Lower leg skin (tissue), 4 donors: ENCODE results near the gene DUSP22. TPM values are rescaled to one million over a fixed set of nuclear protein-coding genes. Genes with fewer than 3 reads are reported as not detected.

Experiments
- DNase-seq, 2 donors: peaks; one replicate each; pipeline ENCODE4 v3.0.0-alpha.2; 2019; ENCODE audit warnings: low spot score in 2 of 2
- H3K4me3 ChIP-seq: fragments of 200-600 bp; sonication (generic); 2 replicates; pipeline ENCODE4 v1.5.1; 2017; ENCODE audit warnings: mild to moderate bottlenecking, low read depth; ENCODE audit not compliant: poor library complexity, severe bottlenecking
- CTCF ChIP-seq, 3 donors: fragments of 450-650 bp; IDR thresholded peaks; one replicate each; pipeline ENCODE4 v1.5.1; 2016; ENCODE audit warnings: antibody characterized with exemption in 3 of 3, mild to moderate bottlenecking in 3 of 3, moderate library complexity in 2 of 3
- POLR2A ChIP-seq, 2 donors: fragments of 450-650 bp; IDR thresholded peaks; one replicate each; pipeline ENCODE4 v1.6.1; 2016 to 2017; ENCODE audit warnings: antibody characterized with exemption in 2 of 2, mild to moderate bottlenecking in 1 of 2, moderate library complexity in 1 of 2
- WGBS, 2 donors: methylation state at CpG; one replicate each; pipeline ENCODE4 v1.1.5; 2018; 5-methylcytosine and 5-hydroxymethylcytosine counted together
- intact Hi-C: fragments of 100-400 bp; cut with DNase I; formaldehyde crosslinking; loops from one replicate; pipeline ENCODE4 v1.15.0; 2023; ENCODE audit warnings: low total_unique reads
- total RNA-seq, 4 donors: library from RNA; depleted of rRNA; stranded (reverse); fragments of >200 nt; gene quantifications; one replicate each; pipeline ENCODE4 v1.1.0, GENCODE V29; 2016

Gene DUSP22
- total RNA-seq, 4 donors from 2014 or later: 53.2 to 81.1 (median 63.4) TPM

GRCh38 chr6:332671-333070 lies 40.4 kb downstream of the DUSP22 start:
- DNase-seq: no peak
- intact Hi-C loops: no loop called here
- no peak overlapping the region for H3K4me3 ChIP-seq
- WGBS, 2 donors: 74 to 75% methylated on average over 7 of the region's 7 CpGs
- TF ChIP-seq CTCF (IDR thresholded peaks at IDR 0.05): no peak
- no peak for TF ChIP-seq POLR2A (IDR thresholded peaks at IDR 0.05)

GRCh38 chr6:333379-334002 lies 41.2 kb downstream of the DUSP22 start:
- WGBS, 2 donors: 84 to 85% methylated on average over 13 of the region's 13 CpGs

GRCh38 chr6:334536-335510 lies 42.5 kb downstream of the DUSP22 start:
- 88 to 90% methylated on average over 10 of the region's 10 CpGs for WGBS, 2 donors
- intact Hi-C loops: no loop called here
- H3K4me3 ChIP-seq: no peak overlapping the region
- DNase-seq: no peak
- no peak for TF ChIP-seq CTCF (IDR thresholded peaks at IDR 0.05)
- TF ChIP-seq POLR2A (IDR thresholded peaks at IDR 0.05): no peak

More at GRCh38 chr6:333379-334002, 41.2 kb downstream of the DUSP22 start:
- DNase-seq: no peak
- TF ChIP-seq POLR2A (IDR thresholded peaks at IDR 0.05) (no peak), CTCF (IDR thresholded peaks at IDR 0.05) (no peak)
- intact Hi-C loops: no loop called here
- no peak overlapping the region for H3K4me3 ChIP-seq

GRCh38 chr6:335572-335971 lies 43.3 kb downstream of the DUSP22 start:
- 79 to 84% methylated on average over 6 of the region's 6 CpGs for WGBS, 2 donors
- no peak overlapping the region for H3K4me3 ChIP-seq
- DNase-seq: no peak
- intact Hi-C loops: no loop called here
- no peak for TF ChIP-seq CTCF (IDR thresholded peaks at IDR 0.05)
- no peak for TF ChIP-seq POLR2A (IDR thresholded peaks at IDR 0.05)

GRCh38 chr6:336159-337114 lies 44.1 kb downstream of the DUSP22 start:
- WGBS, 2 donors: 70 to 71% methylated on average over 10 of the region's 10 CpGs
- H3K4me3 ChIP-seq: no peak overlapping the region
- intact Hi-C loops: no loop called here
- TF ChIP-seq POLR2A (IDR thresholded peaks at IDR 0.05): no peak
- TF ChIP-seq CTCF (IDR thresholded peaks at IDR 0.05): no peak
- DNase-seq: no peak
